GM18873 (cell line): ENCODE measurements around the gene PLCB2.

Experiments
- ATAC-seq: cut with Tn5 transposase; IDR thresholded peaks from one replicate; pipeline ENCODE4 v1.9.1; 2021; ENCODE audit warnings: mild to moderate bottlenecking, moderate library complexity, moderate number of reproducible peaks; ENCODE audit not compliant: unreplicated experiment, low FRiP score

PLCB2 gene

GRCh38 chr15:40252438-40253166 lies 55.1 kb downstream of the PLCB2 start:
- no peak for ATAC-seq

DNA sequence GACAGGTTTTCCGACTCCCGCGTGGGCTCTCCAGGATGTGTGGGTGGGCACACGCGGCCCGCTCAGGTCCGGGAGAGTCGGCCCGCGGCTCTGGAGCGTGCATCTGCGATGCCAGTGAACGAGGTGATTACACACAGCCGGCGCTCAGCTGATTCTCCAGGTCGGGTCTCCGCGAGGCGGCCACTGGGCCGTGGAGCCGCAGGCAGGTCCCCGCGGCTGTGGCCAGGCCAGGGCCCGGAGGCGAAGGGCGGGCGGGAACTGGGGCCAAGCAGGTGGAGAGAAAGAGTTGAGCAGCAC lies 55.6 kb downstream of the PLCB2 start:
- ATAC-seq, result no peak

GRCh38 chr15:40251486-40252140 lies 56.1 kb downstream of the PLCB2 start:
- no peak for ATAC-seq

GRCh38 chr15:40250771-40251483 lies 56.8 kb downstream of the PLCB2 start:
- ATAC-seq, result no peak

DNA sequence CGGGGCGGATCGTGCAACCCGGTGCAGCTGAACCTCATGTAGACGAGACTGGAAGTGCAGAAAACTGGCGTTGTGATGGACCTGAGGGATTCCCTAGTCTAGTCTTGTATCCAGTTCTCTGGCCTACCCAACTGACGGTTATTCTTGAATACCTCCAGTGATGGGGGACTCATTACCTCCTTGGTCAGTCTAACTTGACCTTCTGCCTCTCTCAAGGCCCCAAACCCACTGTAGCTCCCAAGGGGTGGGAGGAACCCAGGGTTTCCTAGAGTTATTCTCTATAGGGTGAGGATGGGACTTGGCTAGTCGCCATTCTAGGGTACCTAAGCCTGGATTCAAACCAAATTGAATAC lies 57.5 kb downstream of the PLCB2 start:
- no peak for ATAC-seq

DNA sequence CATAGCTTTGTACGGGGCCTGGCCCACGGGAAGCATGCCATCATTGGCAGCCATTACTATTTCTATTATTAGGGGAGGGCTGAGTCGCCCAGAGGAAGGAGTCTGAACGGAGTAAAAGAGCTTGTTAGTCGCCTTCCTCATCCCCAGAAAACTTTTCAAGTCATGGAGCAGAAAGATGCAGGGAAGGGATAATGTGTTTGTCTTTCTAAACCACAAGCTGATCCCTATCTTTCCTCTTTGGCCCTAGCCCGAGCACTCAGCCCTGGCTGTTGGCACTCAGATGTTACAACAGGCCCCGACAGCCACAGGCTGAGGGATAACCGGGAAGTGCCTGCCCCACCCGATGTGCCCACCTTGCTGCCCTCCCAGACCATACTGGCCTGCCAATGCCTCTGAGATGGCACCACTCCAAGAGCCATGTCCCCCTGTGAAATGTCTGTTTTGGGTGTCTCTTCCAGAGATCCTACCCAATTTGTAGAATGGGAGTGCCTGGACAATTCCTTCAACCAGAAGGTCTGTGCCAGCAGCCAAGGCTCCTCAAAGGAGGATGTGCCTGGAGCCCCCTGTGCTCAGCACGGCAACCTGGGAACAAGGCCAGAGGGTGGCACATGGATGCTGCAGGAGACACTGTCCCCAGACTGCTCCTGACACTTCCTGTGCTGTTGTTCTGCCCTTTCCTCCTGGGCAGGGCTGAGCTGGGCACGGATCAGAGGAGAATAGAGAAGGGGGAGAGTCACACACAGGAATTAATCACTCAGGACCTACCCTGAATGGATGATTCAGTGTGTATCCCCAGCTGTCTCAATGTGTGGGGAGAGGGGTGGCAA lies 58.0 kb downstream of the PLCB2 start:
- ATAC-seq, result no peak

DNA sequence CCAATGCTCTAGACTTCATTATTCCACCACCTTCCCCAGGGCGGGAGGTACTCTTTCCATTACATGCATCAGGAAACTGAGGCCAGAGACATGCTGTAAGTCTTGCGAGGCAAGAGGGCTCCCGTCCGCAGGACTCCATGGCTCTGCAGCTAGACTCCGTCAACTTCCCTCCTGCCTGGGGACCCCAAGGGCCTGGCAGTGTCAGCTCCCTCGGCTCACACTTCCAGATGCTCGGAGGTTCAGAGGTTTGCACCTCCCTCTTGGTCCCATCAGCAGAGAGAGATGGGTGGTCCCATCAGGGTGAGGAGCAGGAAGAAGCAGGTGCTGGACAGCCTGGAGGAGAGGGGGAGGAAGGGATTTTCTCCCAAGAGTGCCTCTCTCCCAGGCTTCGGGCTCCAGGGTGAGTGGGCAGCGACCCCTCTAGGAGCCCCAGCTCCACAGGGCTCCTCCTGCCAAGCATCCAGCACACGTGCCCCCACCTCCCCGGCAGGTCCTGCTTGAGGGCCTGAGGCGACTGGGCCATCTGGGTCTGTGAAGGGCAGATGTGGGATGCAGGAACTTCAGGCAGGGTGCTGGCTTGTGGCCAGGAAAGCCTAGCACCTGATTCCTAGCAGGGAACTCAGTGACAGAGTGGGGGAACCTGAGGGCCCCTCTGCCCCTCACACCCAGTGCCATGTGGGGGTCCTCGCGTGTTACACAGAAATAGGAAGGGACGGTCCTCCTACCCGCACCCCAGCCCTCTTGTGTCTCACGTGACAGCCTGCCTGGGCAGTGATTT lies 59.5 kb downstream of the PLCB2 start:
- no peak for ATAC-seq

GRCh38 chr15:40247406-40247971 lies 60.2 kb downstream of the PLCB2 start:
- no peak for ATAC-seq

GRCh38 chr15:40246496-40247280 lies 61.0 kb downstream of the PLCB2 start:
- no peak for ATAC-seq

- ATAC-seq, result no peak
These were observed 61.9 kb downstream of the PLCB2 start for GRCh38 chr15:40245666-40246450.

DNA sequence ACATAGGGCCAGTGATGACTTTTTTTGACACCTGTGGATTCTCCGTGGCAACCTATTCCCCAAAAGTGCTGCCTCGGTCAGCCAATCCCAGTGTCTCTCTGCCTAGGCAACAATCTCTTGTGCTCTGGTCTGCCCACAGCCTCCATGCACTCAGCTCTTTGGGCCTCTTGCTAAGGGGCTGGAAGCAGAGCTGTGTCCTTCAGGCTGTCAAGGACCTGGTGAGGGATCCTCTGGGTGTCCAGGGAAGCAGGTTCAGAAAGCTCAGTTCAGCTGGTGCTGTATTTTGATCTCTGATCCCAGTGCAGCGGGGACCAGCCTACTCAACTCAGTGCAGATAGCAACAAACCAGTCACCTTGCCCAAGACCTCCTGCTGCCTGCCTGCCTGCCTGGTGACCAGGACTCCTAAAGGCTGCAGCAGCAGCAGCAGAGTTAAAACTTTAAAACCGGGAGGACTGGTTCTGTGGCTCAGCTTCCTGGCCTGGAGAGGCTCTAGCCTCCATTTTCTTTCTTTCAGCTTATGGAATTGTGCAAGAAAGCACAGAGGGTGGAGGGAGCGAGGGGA lies 62.7 kb downstream of the PLCB2 start:
- ATAC-seq, result no peak

DNA sequence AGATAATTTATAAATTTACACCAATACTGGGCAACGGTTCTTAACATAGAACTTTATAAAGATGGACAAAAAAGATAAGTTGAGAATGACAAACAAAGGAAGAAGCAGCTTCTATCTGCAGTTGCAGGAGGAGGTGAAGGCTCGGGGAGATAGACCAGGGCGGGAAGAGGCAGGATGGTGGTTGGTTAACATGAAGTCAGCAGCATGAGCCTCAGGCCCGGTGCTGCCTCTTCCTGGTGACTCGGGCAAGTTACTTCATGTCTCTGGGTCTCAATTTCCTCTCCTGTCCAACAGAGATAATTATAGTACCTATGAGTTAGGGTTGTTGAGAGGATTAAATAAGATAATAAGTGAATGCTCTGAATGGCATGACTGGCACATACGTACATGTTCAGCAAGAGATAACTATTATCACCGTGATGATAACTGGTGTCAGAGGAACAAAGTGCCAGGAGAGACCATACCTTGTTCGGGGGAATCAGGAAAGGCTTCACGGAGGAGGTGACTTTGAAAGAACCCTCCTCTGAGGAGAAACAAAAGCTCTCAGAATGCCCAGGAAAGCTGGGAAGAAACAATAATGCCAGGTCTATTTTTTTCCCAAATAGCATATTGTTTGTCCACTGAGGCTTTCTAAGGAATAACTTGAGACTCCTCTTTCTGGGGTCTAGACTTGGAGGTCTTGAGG lies 64.5 kb downstream of the PLCB2 start:
- no peak for ATAC-seq

- ATAC-seq, result no peak
These were observed 65.1 kb downstream of the PLCB2 start for GRCh38 chr15:40242601-40243000.

GRCh38 chr15:40242213-40242599 lies 65.5 kb downstream of the PLCB2 start:
- ATAC-seq, result no peak

GRCh38 chr15:40241269-40242212 lies 66.2 kb downstream of the PLCB2 start:
- ATAC-seq, result no peak

DNA sequence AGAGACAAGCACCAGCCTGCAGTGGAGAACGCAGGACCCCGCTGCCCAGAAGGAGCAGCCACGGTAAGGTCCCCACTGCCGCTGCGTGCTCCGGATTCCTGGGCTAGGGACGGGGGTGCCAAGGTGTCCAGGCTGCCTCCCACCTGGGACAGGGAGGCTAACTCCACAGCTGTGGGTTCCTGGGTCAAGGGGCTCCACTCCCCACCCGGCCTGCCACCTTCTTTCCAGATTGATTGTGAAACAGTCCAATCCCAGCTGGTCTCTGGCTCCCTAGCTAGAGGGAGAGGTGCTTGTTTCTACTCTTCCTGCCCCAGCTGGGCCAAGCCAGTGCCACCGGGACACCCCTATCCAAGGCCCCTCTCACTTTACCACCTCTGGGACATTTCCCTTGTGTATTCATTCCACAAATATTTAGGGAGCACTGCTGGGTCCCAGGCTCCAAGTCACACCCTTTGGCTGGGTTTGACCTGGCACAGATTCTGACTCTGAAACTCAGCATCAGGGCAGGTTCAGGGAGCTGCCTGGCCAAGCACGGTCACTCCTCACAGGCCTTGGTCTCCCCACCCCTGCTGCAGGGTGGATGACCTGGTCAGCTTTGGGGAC lies 67.0 kb downstream of the PLCB2 start:
- ATAC-seq, result no peak
